Small intestine (tissue), 7 donors: ENCODE data around the gene AGPAT2. TPM values are rescaled to one million over a fixed set of nuclear protein-coding genes. Genes with fewer than 3 reads are reported as not detected.
"Not testable (repeated sequence)": the region's sequence is repeated elsewhere in the genome, so short reads cannot be mapped to it uniquely, and the experiment has no call there.

ENCODE experiments used
- DNase-seq, 2 donors: peaks; one replicate each; pipeline versions ENCODE4 v3.0.0 to v3.0.0-alpha.2; 2013
- FAIRE-seq: peaks from 2 replicates; lab custom pipeline; 2012; peaks lifted over from hg19 to GRCh38; lab: Jason Lieb, UNC
- H3K27ac ChIP-seq, 3 donors: one replicate each; pipeline ENCODE4 v1.5.1; 2013; ENCODE audit warnings: low read length in 2 of 3, mild to moderate bottlenecking in 2 of 3, control low read depth in 1 of 3, inconsistent platforms in 1 of 3, low read depth in 1 of 3, moderate library complexity in 1 of 3
- H3K27me3 ChIP-seq, 3 donors: one replicate each; pipeline ENCODE4 v1.6.1; 2013; ENCODE audit warnings: low read length in 3 of 3, inconsistent platforms in 1 of 3; ENCODE audit not compliant: control insufficient read depth in 3 of 3, insufficient read depth in 3 of 3
- H3K36me3 ChIP-seq, 3 donors: one replicate each; pipeline ENCODE4 v1.6.1; 2013; ENCODE audit warnings: low read length in 3 of 3, inconsistent platforms in 1 of 3, low read depth in 1 of 3, mild to moderate bottlenecking in 1 of 3, moderate library complexity in 1 of 3; ENCODE audit not compliant: control insufficient read depth in 3 of 3, insufficient read depth in 2 of 3
- H3K4me1 ChIP-seq, 3 donors: one replicate each; pipeline ENCODE4 v1.6.1; 2013; ENCODE audit warnings: low read length in 2 of 3, inconsistent platforms in 1 of 3, low read depth in 1 of 3, mild to moderate bottlenecking in 1 of 3, moderate library complexity in 1 of 3; ENCODE audit not compliant: control insufficient read depth in 3 of 3, insufficient read depth in 2 of 3
- H3K4me3 ChIP-seq, 3 donors: one replicate each; pipeline ENCODE4 v1.5.1; 2013; ENCODE audit warnings: low read length in 3 of 3, control low read depth in 1 of 3, inconsistent platforms in 1 of 3, low read depth in 1 of 3, mild to moderate bottlenecking in 1 of 3, moderate library complexity in 1 of 3
- H3K9me3 ChIP-seq, 2 donors: one replicate each; pipeline ENCODE4 v1.6.1; 2013; ENCODE audit warnings: low read depth in 1 of 2, low read length in 1 of 2; ENCODE audit not compliant: control insufficient read depth in 2 of 2, insufficient read depth in 1 of 2
- WGBS, 3 donors: extraction: QIAGEN DNeasy Blood & Tissue Kit; methylation state at CpG; one replicate each; pipeline ENCODE4 v1.1.7; 2013; 5-methylcytosine and 5-hydroxymethylcytosine counted together
- polyA plus RNA-seq, 4 donors: library from polyadenylated mRNA; stranded (reverse) in 3 of 4; unstranded in 1 of 4; fragments of 200-250 nt in 3 of 4; fragments of 120-200 nt in 1 of 4; gene quantifications; one replicate each; pipeline versions ENCODE4 v1.2.1 to v1.2.3, GENCODE V29; 2013
- donor health status: healthy with polysubstance abuse.
- donor health status: control.
- donor health status: control.
- donor health status: Bipolar disorder and iron deficiency.
- donor health status: healthy.

Gene AGPAT2
- polyA plus RNA-seq, 4 donors: 222 to 653 (median 363) TPM

DNA sequence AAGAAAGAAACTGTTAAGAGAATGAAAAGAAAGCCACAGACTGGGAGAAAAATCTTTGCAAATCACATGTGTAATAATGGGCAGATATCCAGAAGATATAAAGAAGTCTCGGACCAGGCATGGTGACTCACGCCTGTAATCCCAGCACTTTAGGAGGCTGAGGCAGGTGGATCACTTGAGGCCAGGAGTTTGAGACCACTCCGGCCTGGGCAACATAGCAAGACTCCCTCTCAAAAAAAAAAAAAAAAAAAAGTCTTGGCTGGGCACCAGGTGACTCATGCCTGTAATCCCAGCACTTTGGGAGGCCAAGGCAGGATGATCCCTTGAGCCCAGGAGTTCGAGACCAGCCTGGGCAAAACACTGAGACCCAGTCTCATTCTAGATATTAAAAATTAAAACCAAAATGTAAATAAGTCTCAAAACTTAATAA lies 24.0 kb upstream of the AGPAT2 start:
- H3K27ac ChIP-seq, H3K4me3 ChIP-seq, H3K27me3 ChIP-seq, FAIRE-seq, H3K9me3 ChIP-seq, H3K36me3 ChIP-seq: not testable (repeated sequence)
- peak in 1 of 2 donors; percentile 56 for DNase-seq
- 4 to 34% (median 29%) methylated on average over 4 of the region's 4 CpGs for WGBS, 3 donors
- H3K4me1 ChIP-seq: peaks cover 0 to 20% (median 4%) of the 10 kb centered on the region in 3 donors

DNA sequence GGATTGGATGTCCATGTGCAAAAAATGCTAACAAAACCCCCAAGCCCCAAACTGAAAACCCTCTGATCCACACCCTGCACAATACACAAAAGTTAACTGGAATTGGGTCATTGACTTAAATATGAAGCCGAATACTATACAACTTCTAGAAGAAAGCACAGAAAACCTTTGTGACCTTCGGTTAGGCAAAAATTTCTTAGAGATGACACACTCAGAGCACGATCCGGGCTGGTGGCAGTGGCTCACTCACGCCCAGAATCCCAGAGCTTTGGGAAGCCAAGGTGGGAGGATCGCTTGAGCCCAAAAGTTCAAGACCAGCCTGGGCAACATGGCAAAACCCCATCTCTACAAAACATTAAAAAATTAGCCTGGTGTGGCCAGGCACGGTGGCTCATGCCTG lies 23.3 kb upstream of the AGPAT2 start:
- WGBS, 3 donors: 74 to 92% (median 82%) methylated on average over 7 of the region's 7 CpGs
- peaks cover 0 to 20% (median 4%) of the 10 kb centered on the region in 3 donors for H3K4me1 ChIP-seq
- H3K27me3 ChIP-seq: peaks cover 0 to 9% (median 5%) of the 10 kb centered on the region in 3 donors
- no peak overlapping the region for H3K4me3 ChIP-seq
- H3K27ac ChIP-seq: no peak overlapping the region
- H3K36me3 ChIP-seq: peaks cover 0 to 9% (median 0%) of the 10 kb centered on the region in 3 donors
- no peaks in the 10 kb centered on the region for H3K9me3 ChIP-seq
- FAIRE-seq (no peak), DNase-seq (no peak)

DNA sequence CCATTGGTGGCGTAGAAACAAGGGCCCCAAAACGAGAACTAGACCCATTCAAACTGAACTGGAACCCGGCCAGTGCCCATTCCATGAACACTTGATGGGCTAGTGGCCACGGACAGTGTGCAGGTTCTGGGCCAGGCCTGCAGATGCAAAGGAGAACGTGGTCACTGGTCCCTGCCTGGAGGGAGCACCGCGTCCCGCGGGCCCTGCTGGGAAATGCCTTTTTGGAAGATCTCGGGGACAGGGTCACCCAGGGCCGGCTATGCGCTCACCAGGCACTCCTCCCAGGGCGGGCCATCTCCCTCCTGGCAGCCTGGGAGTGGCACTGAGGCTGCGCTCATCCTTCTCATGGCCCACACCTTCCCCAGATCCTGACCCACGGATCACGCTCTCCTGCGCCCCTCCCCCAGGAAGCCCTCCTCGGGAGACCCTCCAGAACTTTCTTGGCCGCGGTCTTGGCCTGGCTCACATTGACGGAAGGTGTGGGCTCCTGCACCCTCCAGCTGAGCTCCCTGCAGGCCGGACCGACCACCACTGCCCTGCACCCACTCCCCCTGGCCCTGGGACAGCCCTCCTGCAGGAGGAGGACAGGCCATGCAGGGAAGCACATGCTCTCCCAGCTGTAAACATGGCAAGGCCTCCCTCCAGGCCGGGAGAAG lies 22.3 kb upstream of the AGPAT2 start:
- FAIRE-seq (no peak), DNase-seq (no peak)
- peaks cover 0 to 8% (median 7%) of the 10 kb centered on the region in 3 donors for H3K27me3 ChIP-seq
- H3K27ac ChIP-seq: no peak overlapping the region
- no peaks in the 10 kb centered on the region for H3K9me3 ChIP-seq
- WGBS, 3 donors: 87 to 92% (median 89%) methylated on average over 24 of the region's 24 CpGs
- peaks cover 0 to 6% (median 0%) of the 10 kb centered on the region in 3 donors for H3K36me3 ChIP-seq
- H3K4me3 ChIP-seq: no peak overlapping the region
- H3K4me1 ChIP-seq: peaks cover 0 to 15% (median 4%) of the 10 kb centered on the region in 3 donors

DNA sequence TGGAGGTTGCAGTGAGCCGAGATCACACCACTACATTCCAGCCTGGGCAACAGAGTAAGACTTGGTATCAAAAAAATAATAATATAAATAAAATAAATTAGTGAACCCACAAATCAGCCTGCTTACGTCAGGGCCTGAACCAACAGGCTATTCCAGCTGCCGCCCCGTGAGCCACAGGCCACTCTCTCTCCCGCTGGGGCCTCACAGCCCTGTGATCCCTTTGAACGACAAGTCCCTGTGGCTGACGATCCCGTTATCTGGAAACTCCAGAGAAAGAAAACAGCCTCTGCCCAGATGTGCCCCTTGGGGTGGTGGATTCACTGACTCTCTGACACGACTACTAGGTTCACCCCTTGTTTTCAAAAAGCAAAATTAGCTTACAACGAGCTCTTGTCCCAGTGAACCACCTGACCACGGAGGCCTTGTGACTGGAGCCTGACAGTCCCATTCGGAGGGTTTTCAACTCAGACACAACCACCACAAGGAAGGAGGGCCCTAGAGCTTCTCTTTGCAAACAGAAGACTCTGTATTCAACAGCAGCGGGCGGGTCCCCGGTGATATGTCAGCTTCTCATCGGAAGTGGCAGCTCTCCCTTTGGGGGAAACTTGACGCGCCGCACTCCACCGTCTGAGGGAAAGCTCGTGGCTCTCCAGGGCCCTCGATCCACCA lies 20.7 kb upstream of the AGPAT2 start:
- H3K27me3 ChIP-seq: peaks cover 0 to 5% (median 4%) of the 10 kb centered on the region in 3 donors
- peaks cover 0 to 6% (median 4%) of the 10 kb centered on the region in 3 donors for H3K4me1 ChIP-seq
- H3K9me3 ChIP-seq: no peaks in the 10 kb centered on the region
- DNase-seq: no peak
- H3K4me3 ChIP-seq: no peak overlapping the region
- WGBS, 3 donors: 85 to 88% (median 87%) methylated on average over 22 of the region's 22 CpGs
- FAIRE-seq: no peak
- no peaks in the 10 kb centered on the region for H3K36me3 ChIP-seq
- H3K27ac ChIP-seq: no peak overlapping the region

DNA sequence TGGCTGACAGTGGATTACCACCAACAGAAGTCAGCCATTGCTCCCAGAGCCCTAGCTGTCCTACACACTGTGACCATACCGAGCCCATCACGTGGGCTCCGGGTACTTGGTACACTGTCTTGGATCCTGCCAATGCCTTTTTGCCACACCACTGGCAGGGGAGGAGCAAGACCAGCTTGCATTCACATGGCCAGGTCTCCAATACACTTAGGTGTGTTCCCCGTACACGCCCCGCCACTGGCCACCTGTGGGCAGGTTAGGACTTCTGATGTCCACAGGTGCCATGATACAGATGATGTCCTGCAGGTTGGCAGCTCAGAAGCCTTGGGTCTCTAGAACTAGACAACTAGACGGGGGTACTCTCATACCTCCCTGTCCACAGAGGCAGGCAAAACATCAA lies 19.8 kb upstream of the AGPAT2 start:
- 85 to 95% (median 94%) methylated on average over 7 of the region's 7 CpGs for WGBS, 3 donors

DNA sequence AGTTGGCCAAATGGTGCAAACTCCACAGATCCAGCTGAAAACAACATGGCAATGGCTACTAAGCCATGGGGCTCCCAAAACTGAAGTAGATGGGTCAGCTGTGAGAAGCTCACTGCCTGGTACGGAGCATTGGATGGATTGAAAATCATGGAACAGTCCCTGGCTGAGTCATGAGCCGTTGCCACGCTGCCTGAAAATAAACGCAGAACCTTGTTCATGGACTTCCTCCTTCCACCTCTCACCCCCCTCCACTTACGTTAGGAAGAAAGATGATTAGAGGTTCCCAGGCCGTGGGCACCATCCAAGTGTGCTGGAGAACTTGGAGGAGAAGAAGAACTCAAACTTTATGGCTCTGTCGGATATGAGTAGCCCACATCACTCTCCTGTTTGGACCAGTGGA lies 18.3 kb upstream of the AGPAT2 start:
- Histone ChIP-seq H3K4me3 (no peak overlapping the region), H3K9me3 (no peaks in the 10 kb centered on the region), H3K27me3 (peaks cover 0 to 4% (median 0%) of the 10 kb centered on the region in 3 donors), H3K36me3 (no peaks in the 10 kb centered on the region), H3K4me1 (peaks cover 0 to 11% (median 0%) of the 10 kb centered on the region in 3 donors), H3K27ac (no peak overlapping the region)
- FAIRE-seq: no peak
- no peak for DNase-seq
- WGBS, 3 donors: 11 to 40% (median 35%) methylated on average over 7 of the region's 7 CpGs

More for the DNA sequence above, 19.8 kb upstream of the AGPAT2 start:
- H3K4me3 ChIP-seq: no peak overlapping the region
- no peak for FAIRE-seq
- H3K27ac ChIP-seq: no peak overlapping the region
- H3K27me3 ChIP-seq: peaks cover 0 to 4% (median 3%) of the 10 kb centered on the region in 3 donors
- H3K9me3 ChIP-seq: no peaks in the 10 kb centered on the region
- H3K4me1 ChIP-seq: peaks cover 0 to 4% (median 3%) of the 10 kb centered on the region in 3 donors
- H3K36me3 ChIP-seq: no peaks in the 10 kb centered on the region
- no peak for DNase-seq

DNA sequence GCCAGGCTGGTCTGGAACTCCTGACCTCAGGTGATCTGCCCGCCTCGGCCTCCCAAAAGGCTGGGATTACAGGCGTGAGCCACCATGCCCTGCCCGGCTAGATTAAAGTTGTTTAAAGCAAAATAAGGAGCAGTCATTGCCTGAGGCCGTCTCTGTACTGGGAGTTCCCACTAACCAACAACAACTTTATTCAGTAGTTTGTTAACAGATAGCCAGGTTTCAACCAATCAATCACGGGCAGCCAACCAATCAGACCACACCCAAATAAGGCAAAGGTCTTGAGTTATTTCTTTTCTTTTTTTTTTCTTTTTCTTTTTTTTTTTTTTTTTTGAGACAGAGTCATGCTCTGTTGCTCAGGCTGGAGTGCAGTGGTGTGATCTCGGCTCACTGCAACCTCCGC lies 17.5 kb upstream of the AGPAT2 start:
- H3K4me1 ChIP-seq: peaks cover 0 to 17% (median 0%) of the 10 kb centered on the region in 3 donors
- H3K4me3 ChIP-seq, H3K9me3 ChIP-seq, FAIRE-seq, H3K36me3 ChIP-seq, H3K27ac ChIP-seq, H3K27me3 ChIP-seq: not testable (repeated sequence)
- DNase-seq: peak in 1 of 2 donors; percentile 75
- WGBS, 3 donors: 47 to 71% (median 48%) methylated on average over 8 of the region's 8 CpGs

DNA sequence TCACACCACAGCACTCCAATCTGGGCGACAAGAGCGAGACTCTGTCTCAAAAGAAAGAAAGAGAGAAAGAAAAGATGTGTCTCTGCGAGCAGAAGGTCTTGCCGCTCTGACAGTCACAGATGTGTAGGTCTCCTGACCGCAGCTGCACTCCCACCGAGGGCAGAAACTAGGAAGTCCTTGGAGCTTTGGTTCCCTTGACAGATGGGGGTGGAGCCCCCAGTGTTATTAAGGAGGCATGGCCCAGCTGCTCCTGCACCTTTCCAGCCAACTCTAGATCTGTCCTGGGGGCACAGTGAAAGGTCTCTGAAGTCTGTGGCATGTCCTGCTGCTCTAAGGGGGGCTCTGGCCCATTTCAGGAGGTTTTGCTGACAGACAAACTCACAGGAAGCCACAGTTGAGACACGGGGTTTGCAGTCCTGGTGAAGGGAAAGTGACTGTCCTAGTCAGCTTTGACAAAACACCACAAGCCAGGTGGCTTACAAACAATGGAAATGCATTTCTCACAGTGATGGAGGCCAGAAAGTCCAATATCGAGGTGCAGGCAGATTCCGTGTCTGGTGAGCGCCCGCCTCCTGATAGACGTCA lies 16.1 kb upstream of the AGPAT2 start:
- Histone ChIP-seq H3K36me3 (no peaks in the 10 kb centered on the region), H3K9me3 (no peaks in the 10 kb centered on the region), H3K4me1 (peaks cover 0 to 26% (median 0%) of the 10 kb centered on the region in 3 donors), H3K27me3 (peaks cover 0 to 4% (median 0%) of the 10 kb centered on the region in 3 donors), H3K4me3 (no peak overlapping the region), H3K27ac (no peak overlapping the region)
- FAIRE-seq (no peak), DNase-seq (no peak)
- WGBS, 3 donors: 72 to 86% (median 79%) methylated on average over 12 of the region's 12 CpGs
